Subcutaneous adipose tissue (tissue), 4 donors: Measurements from ENCODE around the gene ZNF277. TPM values are rescaled to one million over a fixed set of nuclear protein-coding genes. Genes with fewer than 3 reads are reported as not detected.

Experiments used
- CTCF ChIP-seq: fragments of 450-650 bp; IDR thresholded peaks from one replicate; pipeline ENCODE4 v1.5.1; 2016; ENCODE audit warnings: low read depth, mild to moderate bottlenecking, control low read depth, antibody characterized with exemption, moderate library complexity
- total RNA-seq, 4 donors: library from RNA; depleted of rRNA; stranded (reverse); fragments of >200 nt; gene quantifications; one replicate each; pipeline ENCODE4 v1.1.0, GENCODE V29; 2016

The ZNF277 gene
- total RNA-seq, 4 donors from 2014 or later = 36.9 to 46.1 (median 38.4) TPM

GRCh38 chr7:112336936-112337576 is 130.6 kb downstream of the ZNF277 start:
- no peak for TF ChIP-seq CTCF

GRCh38 chr7:112337892-112338291 is 131.4 kb downstream of the ZNF277 start:
- no peak for TF ChIP-seq CTCF

GRCh38 chr7:112338786-112339185 is 132.3 kb downstream of the ZNF277 start:
- no peak for TF ChIP-seq CTCF

GRCh38 chr7:112341464-112341863 is 135.0 kb downstream of the ZNF277 start:
- TF ChIP-seq CTCF = no peak

- TF ChIP-seq CTCF = no peak
These were observed 140.0 kb downstream of the ZNF277 start for GRCh38 chr7:112346381-112347060.

- TF ChIP-seq CTCF = no peak
These were observed 140.6 kb downstream of the ZNF277 start for GRCh38 chr7:112347088-112347487.

GRCh38 chr7:112350585-112350984 is 144.1 kb downstream of the ZNF277 start:
- TF ChIP-seq CTCF = no peak
